Measurements from ENCODE around the gene KRTAP5-6. TPM values are rescaled to one million over a fixed set of nuclear protein-coding genes. Genes with fewer than 3 reads are reported as not detected.

KRTAP5-6 gene
- total RNA-seq, 1 experiment from 2014 or later: not detected

DNA sequence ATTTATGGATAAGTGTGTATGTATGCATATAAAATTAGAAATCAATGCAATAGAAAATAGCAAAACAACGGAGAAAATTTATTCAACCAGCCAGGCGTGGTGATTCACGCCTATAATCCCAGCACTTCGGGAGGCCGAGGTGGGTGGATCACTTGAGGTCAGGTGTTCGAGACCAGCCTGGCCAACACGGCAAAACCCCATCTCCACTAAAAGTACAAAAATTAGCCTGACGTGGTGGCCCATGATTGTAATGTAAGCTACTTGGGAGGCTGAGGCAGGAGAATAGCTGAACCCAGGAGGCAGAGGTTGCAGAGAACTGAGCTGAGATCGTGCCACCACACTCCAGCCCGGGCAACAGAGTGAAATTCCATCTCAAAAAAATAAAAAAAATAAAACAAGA, 5.5 kb downstream of the KRTAP5-6 start:
- no peak for DNase-seq (ENCODE audit: low read depth)

GRCh38 chr11:1703146-1703545, 6.2 kb downstream of the KRTAP5-6 start:
- no peak for DNase-seq (ENCODE audit: low read depth)

- DNase-seq (ENCODE audit: low read depth): peak; percentile 96
These were observed 8.4 kb downstream of the KRTAP5-6 start for GRCh38 chr11:1705126-1706052.

DNA sequence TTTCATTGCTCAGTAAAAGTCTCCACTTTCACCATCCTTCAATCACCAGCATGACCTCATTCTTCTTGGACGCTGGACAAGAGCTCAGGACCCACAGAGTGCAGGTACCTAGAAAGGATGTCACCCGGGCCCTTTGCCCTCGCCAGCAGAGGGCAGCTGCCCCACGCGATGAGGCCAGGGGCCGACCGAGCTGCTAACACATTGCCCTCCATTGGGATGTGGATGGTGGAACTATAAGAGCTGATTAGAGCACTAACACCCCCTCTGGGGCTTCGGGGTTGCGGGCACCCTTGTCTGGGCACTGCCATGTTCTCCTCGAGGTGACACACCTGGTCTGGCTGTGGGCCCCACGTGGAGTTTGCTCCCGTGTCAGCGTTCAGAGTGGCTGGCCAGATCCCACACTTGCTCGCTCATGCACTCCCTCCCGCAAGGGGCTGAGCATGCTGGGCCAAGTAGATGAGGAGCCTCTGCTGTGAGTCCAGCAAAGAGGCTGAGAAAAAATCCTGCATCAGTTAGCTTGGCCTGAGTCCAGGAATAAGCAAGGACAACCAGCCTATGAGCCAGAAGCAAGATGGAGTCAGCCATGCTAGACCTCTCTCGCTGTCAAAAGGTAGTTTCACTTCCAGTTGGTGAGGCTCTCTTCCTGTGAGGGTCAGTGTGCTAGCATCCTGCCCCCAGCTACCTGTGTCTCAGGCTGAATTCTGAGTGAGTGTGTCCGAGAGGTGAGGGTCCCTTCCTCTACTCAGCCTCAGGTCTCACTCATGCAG, 9.8 kb downstream of the KRTAP5-6 start:
- peak; percentile 66 for DNase-seq (ENCODE audit: low read depth)

DNA sequence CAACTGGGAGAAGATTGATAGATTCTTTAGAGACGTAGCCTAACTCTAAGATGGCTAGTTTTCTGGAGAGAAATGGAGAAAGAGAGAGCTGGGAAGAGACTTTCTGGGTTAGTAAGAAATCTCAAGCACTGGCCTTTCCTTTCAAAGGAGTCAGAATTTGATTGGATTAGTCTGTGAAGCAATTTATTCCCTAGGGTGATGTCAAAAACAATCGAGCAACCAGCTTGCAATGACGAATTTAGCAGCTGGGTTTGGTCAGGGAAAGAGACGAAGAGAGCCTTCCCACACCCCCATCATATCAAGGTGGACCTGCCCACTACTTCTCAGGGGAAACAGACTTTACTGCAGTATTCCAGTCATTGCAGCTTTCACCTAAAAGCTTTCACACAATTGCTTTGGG, 10.8 kb downstream of the KRTAP5-6 start:
- no peak for DNase-seq (ENCODE audit: low read depth)

GRCh38 chr11:1708716-1709115, 11.7 kb downstream of the KRTAP5-6 start:
- no peak for DNase-seq (ENCODE audit: low read depth)

DNA sequence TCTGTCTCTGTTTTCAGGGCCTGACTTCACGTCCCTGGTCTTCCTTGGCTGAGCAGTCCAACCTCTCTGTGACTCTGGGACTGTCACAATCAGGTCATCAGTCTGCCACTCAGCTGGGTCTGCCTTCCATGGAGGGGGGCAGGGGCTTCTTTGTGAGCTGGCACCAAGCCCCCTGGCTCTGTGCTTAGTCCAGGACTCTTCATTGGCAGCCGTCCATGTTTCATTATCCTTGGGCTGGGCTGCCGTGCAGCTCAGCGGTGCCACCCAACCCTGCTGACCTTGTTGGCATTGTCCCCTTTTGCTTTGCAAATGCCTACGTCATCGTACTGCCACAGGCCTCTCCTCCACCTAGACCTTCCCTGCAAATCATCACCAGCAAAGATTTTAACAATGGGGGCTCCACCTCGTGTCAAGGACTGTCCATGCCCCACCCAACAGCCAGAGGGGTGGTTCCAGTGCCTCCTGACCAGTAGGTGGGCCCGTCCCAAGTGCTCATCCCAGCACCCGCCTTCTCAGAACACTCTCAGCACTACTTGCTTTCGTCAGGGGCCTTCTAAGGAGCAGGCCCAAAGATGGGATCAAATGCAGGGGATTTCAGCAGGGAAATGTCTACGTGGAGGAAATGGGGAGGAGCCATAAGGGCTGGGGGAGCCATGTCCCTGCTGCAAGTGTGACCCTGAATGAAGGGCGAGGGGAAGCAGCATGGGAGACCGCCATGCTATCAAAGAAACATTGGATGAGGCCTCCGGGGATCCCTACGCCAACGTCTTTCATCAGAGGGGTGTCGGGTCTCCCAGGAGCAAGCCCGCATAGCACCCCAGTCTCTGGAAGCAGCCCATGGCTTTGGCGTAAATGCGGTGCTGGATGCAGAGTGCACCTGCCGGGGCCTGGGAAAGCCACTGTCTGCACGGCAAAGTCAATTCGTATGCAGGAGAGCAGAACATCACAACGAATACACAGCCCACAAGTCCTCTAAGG, 18.2 kb downstream of the KRTAP5-6 start:
- no peak for DNase-seq (ENCODE audit: low read depth)

GRCh38 chr11:1717745-1718144, 20.8 kb downstream of the KRTAP5-6 start:
- DNase-seq (ENCODE audit: low read depth): no peak

GRCh38 chr11:1718326-1718725, 21.3 kb downstream of the KRTAP5-6 start:
- DNase-seq (ENCODE audit: low read depth): no peak

GRCh38 chr11:1719781-1720180, 22.8 kb downstream of the KRTAP5-6 start:
- DNase-seq (ENCODE audit: low read depth): no peak

DNA sequence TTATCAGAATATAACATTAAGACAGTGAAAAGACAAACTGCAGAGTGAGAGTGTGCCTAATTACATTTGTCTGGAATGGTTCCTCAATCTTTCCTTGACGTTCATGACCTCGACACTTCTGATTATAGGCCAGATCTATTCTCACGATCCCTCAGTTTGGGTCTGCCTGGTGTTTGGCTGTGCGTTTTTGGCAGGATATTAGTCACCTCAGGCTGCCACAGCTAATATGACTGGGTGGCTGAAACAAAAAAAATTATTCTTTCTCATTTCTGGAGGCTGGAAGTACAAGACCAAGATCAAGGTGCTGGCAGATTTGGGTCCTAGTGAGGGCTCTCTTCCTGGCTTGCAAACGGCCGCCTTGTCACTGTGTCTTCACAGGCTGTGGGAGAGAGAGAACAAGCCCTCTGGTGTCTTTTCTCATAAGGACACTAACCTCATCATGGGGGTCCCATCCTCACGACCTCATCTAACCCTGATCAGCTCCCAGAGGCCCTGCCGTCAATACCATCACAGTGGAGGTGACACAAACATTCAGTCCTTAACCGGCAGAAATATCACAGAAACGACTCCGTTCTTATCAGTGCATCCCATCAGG, 30.2 kb downstream of the KRTAP5-6 start:
- DNase-seq (ENCODE audit: low read depth): peak; percentile 74

DNA sequence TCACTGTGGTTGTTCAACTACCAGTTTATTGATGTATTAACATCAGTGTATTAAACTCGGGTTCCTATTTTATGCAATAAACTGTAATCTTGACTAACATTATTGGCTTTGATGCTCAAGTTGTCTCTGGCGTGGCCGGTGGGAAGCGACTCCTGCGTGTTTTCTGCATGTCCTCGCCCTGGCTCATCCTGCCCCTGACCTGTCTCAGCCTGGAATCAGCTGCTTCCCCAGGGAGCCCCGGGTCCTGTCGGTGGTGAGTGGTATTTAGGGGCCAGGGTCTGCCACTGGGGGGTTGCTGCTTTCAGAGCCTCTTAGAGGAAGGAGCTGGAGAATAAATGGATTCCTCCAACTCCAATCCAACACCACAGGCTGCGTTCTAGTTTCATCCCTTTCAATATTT, 30.9 kb downstream of the KRTAP5-6 start:
- DNase-seq (ENCODE audit: low read depth): no peak

- DNase-seq (ENCODE audit: low read depth): no peak
These were observed 31.3 kb downstream of the KRTAP5-6 start for GRCh38 chr11:1728301-1728700.

GRCh38 chr11:1728931-1729691, 32.1 kb downstream of the KRTAP5-6 start:
- DNase-seq (ENCODE audit: low read depth): no peak

DNA sequence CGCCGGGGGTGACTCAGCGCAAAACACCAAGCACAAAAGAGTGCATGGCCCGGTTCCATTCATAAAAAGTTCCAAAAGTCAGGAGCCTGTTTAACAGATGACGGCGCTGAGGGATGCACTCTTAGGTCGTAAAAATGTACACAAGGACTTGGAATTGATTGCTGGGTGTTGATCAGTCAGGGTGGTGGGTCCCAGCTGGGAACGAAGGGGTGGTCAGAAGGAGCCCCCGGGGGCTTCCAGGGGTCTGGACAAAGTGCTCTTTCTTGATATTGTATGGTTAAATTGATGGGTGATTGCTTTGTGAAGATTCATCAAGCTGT, 32.7 kb downstream of the KRTAP5-6 start:
- peak; percentile 69 for DNase-seq (ENCODE audit: low read depth)

- no peak for DNase-seq (ENCODE audit: low read depth)
These were observed 33.1 kb downstream of the KRTAP5-6 start for GRCh38 chr11:1730059-1730629.

- no peak for DNase-seq (ENCODE audit: low read depth)
These were observed 34.6 kb downstream of the KRTAP5-6 start for GRCh38 chr11:1731451-1732059.

DNA sequence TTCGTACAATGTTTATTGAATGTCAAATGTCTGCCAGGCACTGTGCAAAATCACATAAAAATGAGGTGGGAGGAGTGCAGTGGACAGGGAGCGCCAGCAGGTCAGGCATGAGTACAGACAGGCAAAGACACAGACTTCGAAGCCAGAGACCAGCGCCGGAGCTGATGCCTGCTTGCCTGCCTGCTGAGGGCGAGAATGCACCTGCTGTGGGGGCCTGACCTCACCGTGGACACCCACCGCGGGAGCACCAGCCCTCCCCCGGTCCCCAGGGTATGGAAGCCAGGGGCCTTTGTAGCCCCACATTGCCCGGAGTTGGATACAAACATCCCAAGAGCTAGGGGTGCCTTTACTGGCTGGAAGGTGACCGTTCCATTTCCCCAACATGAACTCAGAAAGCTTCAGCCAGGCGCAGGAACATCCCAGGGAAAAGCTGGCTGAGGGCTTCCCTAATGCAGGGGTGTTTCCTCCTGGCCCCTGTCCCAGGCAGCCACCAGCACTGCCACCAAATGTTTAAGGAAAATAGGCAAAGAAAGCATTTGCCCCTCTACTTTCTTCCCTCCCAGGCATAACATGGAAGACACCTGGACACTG, 35.5 kb downstream of the KRTAP5-6 start:
- peak; percentile 17 for DNase-seq (ENCODE audit: low read depth)

DNA sequence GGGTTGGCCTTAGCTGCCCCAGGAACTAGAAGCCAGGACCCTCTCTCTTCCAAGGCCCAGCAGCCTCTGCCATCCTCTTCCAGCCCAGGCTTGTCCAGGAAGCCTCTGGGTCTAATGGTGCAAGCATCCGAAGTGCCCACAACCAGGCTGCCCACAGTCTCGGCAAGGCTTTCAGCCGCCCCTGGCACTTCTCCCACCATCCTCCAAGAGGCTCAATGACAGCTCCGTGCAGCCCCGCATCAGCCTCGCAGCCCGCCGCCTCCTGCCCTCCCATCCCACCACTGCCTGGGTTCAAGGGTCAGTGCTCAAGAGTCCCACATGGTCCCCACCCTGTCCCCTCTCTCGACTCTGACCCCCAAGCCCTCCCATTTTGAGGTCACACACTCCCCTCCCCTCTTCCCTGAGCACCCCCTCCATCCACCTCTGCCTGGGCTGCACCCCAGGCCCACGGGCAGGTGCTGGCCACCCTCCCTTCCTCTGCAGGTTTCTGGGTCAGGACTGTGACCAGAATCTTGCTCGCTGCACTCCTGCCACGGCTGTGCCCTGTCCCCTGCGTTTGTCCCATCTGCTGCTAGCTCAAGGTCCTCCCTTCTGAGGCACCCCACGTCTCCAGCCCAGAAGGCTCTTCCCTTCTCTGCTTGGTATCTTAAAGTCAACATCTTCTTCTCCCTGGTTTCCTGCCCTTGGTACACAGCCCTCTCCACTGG, 36.2 kb downstream of the KRTAP5-6 start:
- DNase-seq (ENCODE audit: low read depth): no peak
